Measurements from ENCODE around the gene PLCD4. TPM values are rescaled to one million over a fixed set of nuclear protein-coding genes. Genes with fewer than 3 reads are reported as not detected.

The PLCD4 gene
- total and polyA plus RNA-seq, 2 of the 8 experiments (the other 6 are each of a cell fraction or from before 2014, with no cell fraction given), result 0.21 to 0.50 TPM

DNA sequence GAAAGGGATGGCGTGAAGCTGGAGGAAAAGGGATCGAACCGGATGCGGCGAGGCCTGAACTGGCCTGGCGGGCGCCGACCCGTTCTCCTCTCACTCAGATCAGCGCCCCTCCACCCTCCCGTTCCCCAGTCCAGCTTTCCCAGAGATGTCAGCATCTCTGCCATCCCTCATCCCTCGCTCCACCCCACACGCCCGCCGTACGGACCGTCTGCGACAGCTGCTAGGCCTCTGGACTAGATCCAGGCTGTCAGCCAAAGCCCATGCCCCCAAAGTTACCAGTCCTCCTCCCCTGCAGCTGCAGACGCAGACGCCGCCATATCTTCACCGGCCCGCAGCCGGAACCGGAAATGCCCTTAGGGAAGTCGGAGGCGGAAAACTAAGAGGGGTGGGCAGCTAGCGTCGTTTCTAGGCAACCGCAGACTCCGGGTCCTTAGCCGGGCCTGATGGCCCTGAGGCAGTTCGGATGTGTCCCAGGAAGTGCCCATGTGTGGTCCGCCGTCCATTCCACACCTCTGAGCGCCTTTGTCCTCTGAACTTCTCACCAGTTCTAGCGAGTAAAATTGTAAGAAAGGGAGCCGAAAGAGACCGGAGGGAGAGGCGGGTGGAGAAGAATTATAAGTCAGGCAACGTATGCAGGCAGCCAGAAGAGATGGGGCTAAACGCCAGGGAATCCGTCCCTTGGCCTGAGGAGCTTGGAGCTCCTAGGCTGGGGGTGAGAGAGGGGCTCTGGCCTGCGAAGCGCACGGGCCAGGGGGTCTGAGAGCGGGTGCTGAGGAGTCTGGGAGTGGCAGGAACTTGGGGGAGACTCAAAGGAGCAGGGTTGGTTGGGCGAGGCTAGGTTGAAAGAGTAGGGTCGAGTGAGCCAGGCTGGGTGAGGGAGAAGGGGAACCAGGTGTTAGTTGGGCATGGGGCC, 64.2 kb downstream of the PLCD4 start, which contains the start of the genes RNF25 and STK36 (continued):
- 0 out of 2 replicates have a peak, but pooled peaks have one; percentile 36 for TF ChIP-seq EGR1 (IDR thresholded peaks at IDR 0.05; ENCODE audit: borderline replicate concordance, low read depth, low read length)
- TF ChIP-seq KDM4A (IDR thresholded peaks at IDR 0.05; ENCODE audit: low read depth, low read length, severe bottlenecking), result peak; percentile 62
